ENCODE data around the gene DNAJB14.

The DNAJB14 gene

DNA sequence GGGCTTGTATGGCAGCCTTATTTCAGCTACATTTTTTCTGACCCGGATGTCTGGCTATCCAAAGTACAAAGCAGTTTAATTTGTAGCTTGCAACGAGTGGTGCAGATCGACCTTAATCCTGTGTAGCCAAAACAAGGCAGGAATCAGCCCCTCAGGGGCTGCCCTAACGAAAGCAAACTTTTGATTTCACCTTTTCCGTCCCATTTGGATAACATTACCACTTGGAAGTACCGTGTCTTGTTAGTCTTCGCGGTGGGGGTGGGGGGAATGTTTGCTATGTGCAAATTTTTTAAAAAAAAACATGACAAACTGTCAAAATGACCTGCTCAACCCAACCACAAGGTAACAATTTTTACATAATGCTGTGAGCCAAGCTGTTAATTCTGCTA, 766 bp upstream of the DNAJB14 start:
- no peak for DNase-seq

DNA sequence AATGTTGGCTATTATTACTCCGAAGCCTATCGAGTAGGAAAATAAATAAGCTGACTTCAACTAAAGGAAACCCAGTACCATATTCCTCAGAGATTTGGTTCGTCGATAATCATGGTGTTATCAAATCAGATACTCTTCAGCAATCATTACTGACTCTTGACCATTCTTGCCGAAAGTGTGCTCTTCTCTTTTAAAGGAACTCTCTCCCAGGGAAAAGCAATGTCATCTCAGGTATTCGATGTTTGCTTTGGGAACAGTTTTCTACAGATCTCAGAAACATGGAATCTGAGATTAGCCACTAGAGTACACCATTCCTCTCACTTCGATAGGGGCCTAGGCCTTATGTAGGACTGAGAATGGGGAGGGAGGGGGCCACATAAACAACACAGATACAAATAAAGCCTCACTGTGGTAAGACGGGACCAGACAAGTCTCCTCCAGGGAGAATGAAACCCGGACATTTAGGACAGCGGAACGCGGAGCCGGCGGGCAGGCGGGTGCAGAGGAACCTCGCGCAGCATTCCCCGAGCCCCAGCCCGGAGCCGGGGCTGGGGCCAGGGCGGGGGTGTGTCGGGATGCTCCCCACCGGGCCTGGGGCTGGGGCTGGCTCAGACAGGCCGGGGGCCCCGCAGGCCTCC, 581 bp downstream of the DNAJB14 start:
- DNase-seq = peak; percentile 68

DNA sequence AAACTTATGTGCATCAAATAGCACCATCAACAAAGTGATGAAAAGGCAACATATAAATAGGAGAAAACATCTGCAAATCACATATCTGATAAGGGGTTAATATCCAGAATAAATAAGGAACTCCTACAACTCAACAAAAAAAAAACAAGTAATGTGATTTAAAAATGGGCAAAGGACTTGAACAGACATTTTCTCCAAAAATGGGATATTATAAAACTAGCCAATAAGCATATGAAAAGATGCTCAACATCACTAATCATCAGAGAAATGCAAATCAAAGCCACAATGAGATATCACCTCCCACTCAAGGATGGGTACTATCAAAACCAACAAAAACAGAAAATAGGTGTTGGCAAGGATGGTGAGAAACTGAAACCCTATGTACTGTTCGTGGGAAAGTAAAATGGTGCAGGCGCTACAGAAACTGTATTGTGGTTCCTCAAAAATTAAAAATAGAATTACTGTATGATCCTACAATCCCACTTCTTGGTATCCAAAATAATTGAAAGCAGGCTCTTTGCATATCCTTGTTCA, 2.4 kb downstream of the DNAJB14 start:
- no peak for DNase-seq

DNA sequence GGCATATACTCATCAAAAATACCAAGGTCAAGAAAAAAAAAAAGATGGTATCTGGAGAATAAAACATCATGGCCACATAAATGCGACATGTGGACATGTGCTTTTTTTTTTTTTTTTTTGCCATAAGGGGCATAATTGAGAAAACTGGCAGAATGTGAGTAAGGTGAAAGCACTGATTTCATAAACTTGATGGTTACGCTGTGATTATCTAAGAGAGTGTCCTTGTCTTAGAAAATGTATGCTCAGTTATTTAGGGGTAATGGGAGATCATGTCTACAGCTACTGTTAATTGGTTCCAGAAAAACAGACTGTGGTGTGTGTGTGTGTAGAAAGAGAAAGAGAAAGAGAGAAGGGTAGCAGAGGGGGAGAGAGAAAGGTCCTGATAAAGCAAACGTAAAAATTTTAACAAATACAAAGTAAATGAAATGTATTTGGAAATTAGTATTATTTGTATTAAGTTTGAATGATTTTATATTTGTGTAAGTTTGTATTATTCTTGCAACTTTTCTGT, 8.1 kb downstream of the DNAJB14 start:
- no peak for DNase-seq

DNA sequence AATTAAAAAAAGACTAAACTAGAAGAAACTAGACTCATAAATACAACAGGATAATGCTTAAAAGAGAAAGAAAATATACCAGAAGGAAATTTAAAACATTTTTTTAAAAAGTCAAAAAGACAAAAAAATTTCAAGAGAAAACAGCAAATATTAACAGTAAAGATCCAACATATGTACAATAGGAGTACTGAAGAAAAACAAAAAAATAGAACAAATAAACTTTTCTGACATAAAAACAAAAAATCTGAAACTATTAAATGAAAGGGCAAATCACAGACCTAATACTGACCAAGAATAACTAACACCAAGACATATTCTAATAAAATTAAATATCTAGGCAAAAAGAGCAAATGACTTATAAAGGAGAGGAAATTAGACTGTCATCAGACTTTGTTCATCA, 11.5 kb downstream of the DNAJB14 start:
- no peak for DNase-seq

DNA sequence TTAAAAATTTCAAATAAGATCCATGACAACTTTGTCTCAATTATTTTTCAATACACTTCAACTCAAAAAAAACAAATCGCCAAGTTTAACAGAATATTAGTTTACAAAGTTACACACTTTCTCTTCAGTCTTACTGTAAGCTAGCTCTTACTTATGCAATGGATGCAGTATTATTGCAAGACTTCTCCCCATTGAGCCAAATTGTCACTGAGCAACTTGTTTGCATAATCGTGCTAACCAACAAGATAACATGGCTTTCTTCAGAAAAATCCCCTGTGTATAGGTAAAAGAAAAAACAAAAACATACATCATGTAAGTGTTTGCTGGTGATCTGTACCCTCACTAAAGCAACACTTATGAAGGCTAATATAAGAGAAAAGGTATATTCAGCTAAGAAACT, 18.9 kb downstream of the DNAJB14 start:
- no peak for DNase-seq

DNA sequence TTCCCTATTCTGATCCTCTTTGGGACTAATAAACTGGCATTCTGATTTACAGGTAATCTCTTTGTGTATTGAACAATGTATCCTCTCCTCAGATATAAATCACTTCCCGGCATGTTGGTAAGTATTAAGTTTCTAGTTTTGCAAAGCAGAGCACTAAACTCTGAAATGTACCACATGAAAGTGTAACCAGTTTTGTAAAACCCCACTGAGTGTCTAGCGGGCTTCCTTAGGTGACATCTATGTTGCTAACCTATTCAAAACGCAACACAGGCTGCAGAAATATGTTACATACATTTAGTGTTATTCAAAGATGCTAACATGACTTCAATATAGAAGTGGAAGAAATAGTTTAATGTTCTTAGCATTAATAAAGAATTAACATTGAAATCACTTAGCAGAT, 25.2 kb downstream of the DNAJB14 start:
- DNase-seq = no peak

DNA sequence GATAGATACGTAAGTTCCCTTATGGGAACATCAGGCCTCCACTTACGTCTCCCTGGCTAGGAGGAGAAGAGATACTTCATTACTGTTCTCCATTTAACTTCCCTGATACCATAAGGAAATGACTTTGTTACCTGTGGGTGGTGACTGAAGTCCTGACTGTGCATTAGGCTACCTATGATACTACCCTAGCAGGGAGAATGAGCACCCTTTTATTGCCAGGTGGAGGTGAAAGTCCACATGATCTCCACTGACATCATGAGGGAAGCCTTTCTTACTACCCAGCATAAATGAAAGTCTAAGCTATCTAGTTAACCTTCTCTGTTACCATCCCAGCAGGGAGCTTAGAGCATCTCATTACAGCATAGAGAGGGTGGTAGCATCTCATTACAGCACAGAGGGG, 27.8 kb downstream of the DNAJB14 start:
- DNase-seq = no peak

DNA sequence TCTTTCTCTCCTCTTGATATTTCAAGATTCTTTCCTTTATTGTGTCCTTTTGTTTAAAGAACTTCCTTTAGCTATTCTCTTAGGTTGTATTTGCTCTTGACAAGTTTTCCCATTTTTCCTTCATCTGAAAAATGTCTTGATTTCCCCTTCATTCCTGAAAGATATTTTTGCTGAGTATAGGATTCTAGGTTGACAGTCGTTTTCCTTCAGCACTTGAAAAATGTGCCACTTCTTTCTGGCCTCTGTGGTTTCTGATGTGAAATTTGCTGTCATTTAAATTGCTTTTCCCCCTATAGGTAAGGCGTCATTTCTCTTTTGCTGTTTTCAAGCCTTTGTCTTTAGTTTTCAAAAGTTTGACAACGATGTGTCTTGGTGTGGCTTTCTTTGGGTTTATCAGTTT, 28.8 kb downstream of the DNAJB14 start:
- no peak for DNase-seq

DNA sequence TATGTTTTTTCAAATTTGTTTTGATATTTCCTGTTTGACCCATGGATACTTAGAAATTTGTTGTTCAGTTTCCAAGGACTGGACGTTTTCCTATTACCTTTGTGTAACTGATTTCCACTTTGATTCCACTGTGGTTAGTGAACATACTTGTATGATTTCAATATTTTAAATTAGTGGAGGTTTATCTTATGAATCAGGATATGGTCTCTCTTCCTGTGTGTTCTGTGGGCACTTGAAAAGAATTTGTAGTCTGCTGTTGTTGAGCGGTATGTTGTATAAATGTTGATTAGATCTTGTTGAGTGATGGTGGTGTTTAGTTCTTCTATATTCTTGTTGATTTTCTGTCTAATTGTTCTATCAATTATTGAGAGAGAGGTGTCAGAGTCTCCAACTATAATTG, 31.0 kb downstream of the DNAJB14 start:
- DNase-seq = no peak

DNA sequence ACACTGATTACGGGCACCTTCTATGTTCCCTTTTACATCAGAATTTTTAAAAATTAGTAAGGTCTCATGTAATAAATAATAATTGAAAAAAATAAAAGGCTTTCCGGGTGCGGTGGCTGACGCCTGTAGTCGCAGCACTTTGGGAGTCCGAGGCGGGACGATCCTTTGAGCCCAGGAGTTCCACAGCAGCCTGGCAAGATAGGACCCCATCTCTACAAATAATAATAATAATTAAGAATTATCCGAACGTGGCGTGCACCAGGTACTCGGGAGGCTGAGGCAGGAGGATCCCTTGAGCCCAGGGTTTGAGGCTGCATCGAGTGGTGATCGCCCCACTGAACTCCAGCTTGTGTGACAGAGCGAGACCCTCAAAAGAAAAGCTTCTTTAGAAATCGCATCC, 51.4 kb downstream of the DNAJB14 start:
- no peak for DNase-seq

DNA sequence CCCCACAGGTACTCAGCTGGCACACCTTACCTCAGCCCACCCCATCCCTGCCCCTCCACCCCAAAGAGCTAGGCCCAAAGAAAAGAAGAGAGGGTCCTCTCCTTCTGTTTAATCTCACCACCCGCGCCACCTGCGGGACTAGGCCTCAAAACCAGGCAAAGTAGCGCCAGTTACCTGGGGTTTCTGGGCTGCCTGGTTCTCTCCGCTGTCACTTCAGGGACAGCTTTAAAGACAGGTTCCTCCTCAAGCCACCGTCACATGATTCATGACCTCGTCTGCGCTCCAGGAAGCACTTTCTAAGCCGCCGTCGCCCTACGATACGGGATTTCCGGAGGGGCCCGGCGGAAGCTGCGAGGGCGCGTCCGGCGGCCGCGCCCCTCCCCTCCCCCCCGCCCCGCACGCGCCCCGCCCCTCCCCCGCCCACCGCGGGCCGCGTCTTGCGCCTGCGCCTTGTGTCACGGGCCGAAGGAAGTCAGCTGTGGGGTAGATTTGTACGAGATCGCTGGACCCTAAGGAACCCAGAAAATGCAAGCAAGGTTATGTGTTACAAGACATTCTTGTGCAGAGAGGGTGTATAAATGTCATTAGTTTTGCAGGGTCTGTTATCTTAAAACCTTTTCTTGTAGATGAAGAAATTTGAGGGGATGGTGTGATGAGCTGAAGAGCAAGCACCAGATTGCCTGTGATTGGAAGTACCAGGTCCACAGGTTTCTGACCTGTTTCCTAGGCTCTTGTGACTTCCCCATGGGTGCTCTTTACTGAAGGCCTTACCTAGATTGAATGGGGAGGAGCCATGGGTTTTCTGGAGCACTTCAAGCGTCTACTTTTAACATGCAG, 52.0 kb downstream of the DNAJB14 start, which contains the start of gene LAMTOR3:
Gene LAMTOR3, minus strand, starts transcription at position 267 of the 837 bp plus-strand sequence. CDS start 464 bp downstream, outside the sequence.
- DNase-seq = peak; percentile 74

DNA sequence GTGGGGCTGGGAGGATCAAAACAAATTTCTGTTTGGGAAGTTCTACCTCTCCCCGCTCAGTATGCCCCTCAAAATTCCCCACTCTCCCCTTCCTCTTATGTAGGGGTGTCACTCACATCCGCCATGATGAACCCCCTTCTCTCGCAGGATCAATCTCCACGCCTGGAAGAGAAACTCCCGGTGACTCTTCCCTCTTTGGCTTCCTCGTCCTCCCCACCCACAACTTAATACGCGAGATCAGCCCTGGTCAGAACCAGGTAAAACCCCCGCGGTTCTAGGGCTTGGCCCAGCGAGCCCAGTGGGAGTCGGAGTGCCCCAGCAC, 52.6 kb downstream of the DNAJB14 start:
- DNase-seq = no peak

DNA sequence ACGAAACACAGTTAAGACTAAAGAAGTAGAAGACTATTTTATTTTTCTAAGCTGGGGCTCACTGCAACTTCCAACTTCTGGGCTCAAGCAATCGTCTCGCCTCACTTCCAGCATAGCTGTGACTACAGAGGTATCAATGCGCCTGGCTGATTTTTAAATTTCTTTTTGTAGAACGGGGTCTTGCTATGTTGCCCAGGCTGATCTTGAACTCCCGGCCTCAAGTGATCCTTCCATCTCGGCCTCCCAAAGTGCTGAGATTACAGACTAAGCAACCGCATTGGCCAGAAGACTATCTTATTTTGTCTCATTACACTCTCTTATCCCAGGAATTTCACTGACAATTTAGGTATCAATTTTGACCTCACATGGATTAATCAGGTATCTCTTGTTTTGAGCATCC, 53.4 kb downstream of the DNAJB14 start:
- DNase-seq = no peak

DNA sequence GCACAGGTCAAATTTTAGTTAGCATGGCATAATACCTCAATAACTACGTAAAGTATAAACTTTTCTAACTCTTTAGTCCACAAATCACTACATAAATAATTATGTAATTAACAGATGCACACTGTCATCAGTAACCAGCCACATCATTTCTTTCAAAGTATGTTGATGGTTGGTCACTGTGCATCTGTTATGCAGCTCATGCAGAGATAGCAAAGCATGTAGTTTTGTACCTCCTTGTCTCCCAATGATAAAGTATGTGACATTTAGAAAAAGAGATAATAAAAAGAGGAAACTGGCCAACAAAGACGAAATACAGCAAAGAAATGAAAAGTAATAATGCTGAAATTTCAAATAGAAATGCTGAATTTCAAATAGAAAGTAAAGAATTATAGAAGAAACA, 55.1 kb downstream of the DNAJB14 start:
- DNase-seq = no peak

DNA sequence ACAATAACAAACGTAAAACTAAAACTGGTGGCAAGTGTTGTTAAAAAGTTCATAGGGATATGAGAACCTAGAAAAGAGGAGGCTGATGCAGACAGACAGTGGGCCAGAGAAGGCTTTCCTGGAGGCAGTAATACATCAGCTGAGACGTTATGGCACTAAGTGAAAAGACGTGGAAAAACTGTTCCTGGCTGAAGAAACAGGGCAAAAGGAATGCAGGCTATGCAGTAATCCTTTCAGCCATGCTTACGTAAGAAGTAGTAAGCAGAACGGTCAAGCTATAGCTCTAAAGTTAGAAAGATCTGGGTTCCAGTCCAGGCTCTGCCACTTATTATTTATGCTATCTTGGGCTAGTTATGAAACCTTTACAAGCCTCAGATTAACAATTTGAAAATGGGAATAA, 58.6 kb downstream of the DNAJB14 start:
- no peak for DNase-seq

DNA sequence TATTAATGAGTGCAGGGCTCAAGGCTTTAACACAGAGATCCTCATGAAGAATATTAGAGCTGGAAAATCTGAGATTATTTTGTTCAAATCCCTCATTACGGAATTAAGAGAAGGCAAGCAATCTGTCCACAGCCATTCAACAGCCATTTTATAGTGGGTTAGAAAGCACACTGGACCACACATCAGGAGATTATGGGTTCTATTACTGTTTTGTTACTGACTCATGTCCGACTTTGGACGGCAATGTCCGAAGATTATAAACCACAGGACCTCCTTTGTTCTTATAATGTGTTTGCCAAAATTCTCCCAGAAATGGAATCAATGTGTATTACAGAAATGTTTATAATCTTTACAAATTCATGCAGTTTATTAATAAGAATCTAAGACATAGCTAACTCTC, 60.3 kb downstream of the DNAJB14 start:
- DNase-seq = no peak

DNA sequence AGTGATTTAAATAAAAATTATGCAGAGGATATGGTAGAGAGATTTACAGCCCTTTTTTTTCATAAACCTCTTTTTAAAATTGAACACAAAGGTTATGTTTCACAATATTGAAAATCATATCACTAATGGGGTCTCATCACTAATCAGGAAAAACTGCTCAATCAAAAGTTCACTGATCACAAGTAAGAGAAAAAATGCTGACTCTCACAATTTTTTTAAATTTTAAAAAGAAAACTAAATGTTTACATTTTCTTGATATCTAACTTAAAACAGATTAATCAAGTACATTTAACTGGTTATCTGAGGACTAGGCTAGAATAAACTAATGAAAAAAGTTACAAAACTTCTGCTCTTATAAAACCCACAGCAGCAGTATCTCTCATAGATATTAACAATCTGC, 60.7 kb downstream of the DNAJB14 start:
- DNase-seq = no peak

DNA sequence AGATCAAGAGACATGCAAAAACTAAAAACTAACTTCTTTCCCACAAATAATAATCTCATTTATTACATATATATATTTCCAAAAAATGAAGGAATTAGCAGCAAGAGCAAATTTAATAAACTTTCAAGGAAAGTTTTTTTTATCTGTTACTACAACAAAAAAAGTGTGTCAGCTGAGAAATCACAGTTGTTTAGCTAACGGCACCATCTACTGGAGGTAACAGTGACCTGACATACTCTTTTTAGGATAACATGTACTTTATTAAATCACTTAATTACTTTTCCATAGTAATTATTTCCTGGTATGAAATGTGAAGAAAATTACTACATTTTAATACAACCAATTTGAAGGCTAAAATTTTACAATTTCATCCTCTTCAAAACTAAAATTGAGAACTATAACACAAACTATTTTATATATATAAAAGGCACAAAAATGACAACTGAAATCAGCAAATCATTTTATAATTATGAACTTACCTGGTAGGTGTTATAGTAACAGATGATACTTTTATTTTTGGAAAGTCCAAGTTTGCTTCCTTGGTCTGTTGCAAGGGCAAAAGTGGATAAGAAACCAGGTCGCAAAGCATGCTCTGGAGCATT, 61.3 kb downstream of the DNAJB14 start:
- no peak for DNase-seq

DNA sequence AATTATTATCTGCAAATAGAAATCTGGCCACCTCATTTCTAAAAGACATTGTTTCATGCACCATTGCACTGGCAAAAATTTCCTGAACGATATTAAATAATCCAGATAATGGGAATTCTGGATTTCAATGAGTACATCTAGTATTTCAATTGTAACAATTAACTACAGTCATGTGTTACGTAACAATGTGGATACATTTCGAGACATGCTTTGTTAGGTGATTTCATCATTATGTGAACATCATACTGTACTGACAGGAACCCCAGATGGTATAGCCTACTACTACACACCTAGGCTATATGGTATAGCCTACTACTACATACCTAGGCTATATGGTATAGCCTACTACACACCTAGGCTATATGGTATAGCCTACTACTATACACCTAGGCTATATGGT, 67.0 kb downstream of the DNAJB14 start:
- no peak for DNase-seq

DNA sequence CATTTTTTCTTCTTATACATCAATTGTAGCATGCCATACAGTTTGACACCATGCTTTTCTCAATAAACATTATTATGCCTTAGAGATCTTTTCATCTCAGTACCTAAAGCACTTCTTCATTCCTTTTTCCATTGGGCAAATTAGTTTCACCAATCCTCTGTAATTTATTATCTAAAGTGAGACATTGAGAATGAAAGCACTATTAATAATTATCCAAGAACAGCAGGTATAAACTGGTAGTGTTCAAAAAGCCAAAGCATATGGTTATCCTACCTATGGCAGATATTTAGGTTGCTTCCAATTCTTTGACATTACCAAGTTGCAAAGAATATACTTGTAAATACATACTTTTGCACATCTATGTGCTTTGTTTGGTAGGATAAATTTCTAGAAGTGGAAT, 67.8 kb downstream of the DNAJB14 start:
- no peak for DNase-seq

DNA sequence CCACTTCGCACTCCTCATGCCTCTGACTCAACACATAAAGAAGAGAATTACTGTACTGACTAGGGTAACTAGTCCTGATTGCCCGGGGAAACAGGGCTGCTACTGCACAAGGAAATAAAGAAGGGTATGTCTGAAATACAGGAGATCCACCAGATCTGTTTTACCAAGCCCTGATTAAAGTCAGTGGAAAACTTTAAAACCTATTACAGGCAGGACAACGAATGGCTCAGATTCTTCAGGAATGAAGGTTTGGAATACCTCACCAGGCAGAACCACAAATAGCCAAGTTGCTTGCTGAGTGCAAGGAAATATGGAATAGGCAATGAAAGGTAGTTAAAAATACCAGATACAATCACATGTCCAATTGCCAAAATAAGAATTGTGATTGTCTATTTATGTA, 69.5 kb downstream of the DNAJB14 start:
- DNase-seq = no peak

DNA sequence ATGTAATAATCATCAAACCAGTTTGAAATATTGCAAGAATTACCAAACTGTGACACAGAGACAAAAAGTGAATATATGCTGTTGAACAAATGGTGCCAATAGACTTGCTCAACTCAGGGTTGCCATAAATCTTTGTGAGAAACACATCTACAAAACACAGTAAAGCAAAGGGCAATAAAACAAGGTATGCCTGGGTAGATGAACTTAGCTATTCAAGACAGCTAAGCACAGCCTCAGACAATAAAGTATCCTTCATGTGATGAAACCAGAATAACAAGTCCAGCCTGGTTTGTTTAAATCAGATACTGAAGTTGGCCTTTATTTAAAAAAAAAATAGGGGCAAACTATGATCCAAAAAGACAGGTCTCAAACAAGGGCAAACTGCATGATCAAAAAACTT, 71.3 kb downstream of the DNAJB14 start:
- no peak for DNase-seq

All from right kidney (tissue), 1 donor.